Mammary epithelial cell (primary cell): ENCODE results near the gene VWA5B1.

ENCODE experiments used
- CTCF ChIP-seq, 2 donors: IDR thresholded peaks in 1 of 2; conservative IDR thresholded peaks in 1 of 2; 2 replicates each; pipeline ENCODE4 v1.5.1; 2011 to 2012; ENCODE audit warnings: inconsistent platforms in 2 of 2, low read length in 2 of 2, mild to moderate bottlenecking in 2 of 2, control low read depth in 1 of 2, low read depth in 1 of 2; ENCODE audit not compliant: insufficient read depth in 1 of 2; ENCODE audit errors: extremely low read depth in 1 of 2
- EZH2 ChIP-seq: IDR thresholded peaks from 2 replicates; pipeline ENCODE4 v1.6.1; 2012; ENCODE audit warnings: low read length, inconsistent platforms, borderline replicate concordance

- no peak for TF ChIP-seq EZH2
- peak; percentile 95 to 98 for TF ChIP-seq CTCF (conservative IDR thresholded peaks at IDR 0.05 in 1 of 2, IDR thresholded peaks at IDR 0.05 in 1 of 2; ENCODE audit: extremely low read depth in 1 of 2, insufficient read depth in 1 of 2, low read depth in 1 of 2, low read length in 2 of 2)
Observed at GRCh38 chr1:20361805-20362381, 71.2 kb downstream of the VWA5B1 start.
